Bone marrow (tissue), 2 donors: Measurements from ENCODE around the gene PM20D2.
"Not testable (repeated sequence)": the region's sequence is repeated elsewhere in the genome, so short reads cannot be mapped to it uniquely, and the experiment has no call there.

Source experiments
- DNase-seq, 2 donors: peaks; one replicate each; lab custom pipeline; 2025; lab: John Stamatoyannopoulos, UW

The PM20D2 gene, protein sequence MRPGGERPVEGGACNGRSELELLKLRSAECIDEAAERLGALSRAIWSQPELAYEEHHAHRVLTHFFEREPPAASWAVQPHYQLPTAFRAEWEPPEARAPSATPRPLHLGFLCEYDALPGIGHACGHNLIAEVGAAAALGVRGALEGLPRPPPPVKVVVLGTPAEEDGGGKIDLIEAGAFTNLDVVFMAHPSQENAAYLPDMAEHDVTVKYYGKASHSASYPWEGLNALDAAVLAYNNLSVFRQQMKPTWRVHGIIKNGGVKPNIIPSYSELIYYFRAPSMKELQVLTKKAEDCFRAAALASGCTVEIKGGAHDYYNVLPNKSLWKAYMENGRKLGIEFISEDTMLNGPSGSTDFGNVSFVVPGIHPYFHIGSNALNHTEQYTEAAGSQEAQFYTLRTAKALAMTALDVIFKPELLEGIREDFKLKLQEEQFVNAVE

GRCh38 chr6:89145956-89146717 is at the start of gene PM20D2:
Gene PM20D2, plus strand, starts transcription at chr6:89146055. Its CDS starts 90 bp downstream, at chr6:89146145.
- peak in 1 of 2 donors; percentile 63 for DNase-seq

DNA sequence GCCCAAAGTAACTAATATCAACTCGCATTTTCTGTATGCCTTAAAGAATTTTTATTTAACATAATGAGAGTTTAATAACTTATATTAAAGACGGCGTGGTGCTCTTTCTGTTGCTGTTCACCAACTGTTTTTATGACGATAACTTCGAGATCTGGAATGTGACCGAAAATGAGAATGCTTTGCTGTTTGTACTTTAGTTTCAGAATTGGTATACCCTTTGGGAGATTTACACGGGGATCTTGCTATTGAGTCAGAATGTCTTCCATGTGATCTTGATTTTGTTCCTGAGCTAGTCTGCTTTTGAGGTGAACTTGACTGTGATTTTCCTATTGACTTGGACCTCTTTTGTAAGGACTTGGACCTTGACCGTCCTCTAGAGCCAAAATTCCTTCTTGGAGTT is 47.4 kb upstream of the PM20D2 start:
- DNase-seq = no peak

- DNase-seq = no peak
These were observed 45.7 kb upstream of the PM20D2 start for GRCh38 chr6:89100114-89100513.

- no peak for DNase-seq
These were observed 35.6 kb upstream of the PM20D2 start for GRCh38 chr6:89110284-89110683.

DNA sequence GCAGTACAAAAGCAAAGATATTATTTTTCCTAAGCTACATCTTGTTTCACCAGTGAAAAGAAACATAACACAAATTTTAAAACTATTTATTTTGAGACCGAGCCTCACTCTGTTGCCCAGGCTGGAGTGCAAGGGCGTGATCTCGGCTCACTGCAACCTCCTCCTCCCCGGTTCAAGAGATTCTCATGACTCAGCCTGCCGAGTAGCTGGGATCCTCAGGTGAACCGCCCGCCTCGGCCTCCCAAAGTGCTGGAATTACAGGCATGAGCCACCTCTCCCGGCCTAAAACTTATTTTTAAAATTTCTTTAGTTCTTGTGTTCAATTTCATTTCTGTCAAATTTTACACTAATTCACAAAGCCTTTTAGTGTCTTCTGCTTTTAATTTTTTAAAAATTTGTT is 33.9 kb upstream of the PM20D2 start:
- no peak for DNase-seq

DNA sequence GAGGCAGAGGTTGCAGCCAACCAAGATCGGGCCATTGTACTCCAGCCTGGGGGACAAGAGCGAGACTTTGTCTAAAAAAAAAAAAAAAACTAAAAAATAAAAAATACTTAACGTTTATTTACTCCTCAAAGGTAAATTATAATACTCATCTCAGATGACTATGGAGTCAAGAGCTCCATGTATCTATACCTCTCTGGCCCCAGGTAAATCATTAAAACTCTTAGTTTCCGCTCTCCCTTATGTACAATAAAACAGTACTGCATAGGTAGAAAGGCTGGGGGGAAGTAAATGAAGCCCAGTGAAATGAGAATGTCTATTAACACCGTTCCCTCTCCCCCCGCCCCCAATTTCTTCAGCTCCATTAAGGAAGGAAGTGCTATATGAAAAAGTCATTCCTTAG is 29.2 kb upstream of the PM20D2 start:
- no peak for DNase-seq

DNA sequence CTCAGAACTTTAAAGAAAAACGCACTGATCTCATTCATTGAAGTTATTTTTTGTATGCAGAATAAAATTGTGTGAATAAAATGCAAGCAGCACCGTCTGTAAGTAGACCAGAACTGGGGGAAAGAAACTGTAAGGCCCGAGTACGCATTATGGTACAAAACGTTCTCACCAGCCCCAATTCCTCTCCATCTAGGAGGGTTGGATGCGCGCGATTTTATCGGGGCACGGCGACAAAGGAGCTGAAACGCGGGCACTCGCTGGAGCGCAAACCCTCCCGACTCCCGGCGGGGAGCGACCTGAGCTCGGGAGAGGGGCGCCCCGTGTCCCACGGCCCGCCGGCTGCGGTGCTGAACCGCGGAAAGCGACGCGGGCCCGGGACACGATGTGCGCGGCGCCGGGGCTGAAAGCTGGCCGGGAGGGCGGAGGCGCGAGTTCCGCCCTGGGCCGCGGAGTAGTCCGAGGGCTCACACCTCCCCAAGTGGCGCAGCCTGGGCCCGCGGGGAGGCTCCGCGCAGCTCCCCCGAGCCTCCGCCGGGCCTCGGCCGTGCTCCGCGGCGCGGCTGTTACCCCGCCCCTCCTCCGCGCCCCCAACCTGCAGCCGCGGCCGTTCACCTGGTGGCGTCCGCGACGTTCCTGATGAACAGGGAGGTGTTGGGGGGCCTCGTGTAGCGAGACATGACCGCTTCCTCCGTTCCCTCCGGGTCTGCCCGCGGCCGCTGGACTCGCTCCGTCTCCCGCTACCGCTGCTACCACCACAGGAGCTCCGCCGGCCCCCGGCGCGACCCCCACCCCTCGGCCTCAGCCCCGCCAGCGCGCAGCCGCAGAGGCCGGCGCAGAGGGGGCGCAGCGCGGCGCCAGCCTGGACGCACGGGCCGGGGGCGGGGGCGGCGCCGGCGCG is 28.4 kb upstream of the PM20D2 start, which contains the start of gene SRSF12:
Gene SRSF12, minus strand, starts transcription at position 861 of the 898 bp plus-strand sequence. Its CDS starts 184 bp downstream, at position 677.
- peak in 1 of 2 donors; percentile 34 for DNase-seq

DNA sequence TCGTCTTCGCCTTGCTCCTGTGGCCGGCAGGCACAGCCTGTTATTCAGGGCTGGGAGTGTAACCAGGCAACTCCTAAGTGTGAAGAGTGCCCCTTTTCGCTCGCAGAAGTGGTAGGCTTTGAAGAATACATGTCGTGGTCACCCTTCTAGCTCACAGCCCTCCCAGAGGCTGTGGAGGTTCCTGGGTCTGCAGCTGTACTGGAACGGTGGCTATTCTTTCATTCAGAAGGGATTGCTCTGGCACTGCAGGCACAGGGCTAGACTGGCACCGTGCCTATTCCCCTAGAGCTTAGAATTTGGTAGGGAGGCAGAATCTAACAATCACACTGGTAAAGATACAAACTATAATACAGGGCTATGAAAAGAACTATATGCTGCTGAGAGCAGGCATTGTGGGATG is 26.9 kb upstream of the PM20D2 start:
- DNase-seq = no peak

GRCh38 chr6:89120371-89120770 is 25.5 kb upstream of the PM20D2 start:
- DNase-seq = no peak

DNA sequence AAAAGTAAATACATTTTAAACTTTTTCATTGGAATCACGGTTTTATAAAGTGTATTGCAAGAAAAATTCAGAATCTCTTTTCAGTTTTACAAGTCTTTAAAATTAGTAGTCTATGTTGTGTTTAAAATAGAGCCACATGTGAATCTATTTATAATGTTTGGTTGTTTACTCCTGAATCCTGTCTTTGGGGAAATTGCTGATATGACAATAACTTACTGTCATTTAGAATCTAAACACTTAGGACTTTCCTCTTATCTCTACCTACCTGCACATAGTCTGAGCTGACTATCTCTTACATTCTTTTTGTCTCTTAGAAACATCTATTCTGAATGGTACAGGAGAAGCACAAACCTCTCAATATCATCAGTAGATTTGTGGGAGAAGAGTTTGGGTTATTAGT is 23.9 kb upstream of the PM20D2 start:
- no peak for DNase-seq

- DNase-seq = peak in 1 of 2 donors; percentile 42
These were observed 23.2 kb upstream of the PM20D2 start for GRCh38 chr6:89122625-89123024.

DNA sequence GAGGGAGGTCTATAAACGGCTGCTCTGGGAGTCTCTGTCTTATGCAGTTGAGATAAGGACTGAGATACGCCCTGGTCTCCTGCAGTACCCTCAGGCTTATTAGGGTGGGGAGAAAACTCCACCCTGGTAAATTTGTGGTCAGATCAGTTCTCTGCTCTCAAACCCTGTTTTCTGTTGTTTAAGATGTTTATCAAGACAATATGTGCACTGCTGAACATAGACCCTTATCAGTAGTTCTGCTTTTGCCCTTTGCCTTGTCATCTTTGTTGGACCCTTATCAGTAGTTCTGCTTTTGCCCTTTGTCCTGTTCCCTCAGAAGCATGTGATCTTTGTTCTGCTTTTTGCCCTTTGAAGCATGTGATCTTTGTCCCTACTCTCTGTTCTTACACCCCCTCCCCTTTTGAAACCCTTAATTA is 17.6 kb upstream of the PM20D2 start:
- DNase-seq = not testable (repeated sequence)

DNA sequence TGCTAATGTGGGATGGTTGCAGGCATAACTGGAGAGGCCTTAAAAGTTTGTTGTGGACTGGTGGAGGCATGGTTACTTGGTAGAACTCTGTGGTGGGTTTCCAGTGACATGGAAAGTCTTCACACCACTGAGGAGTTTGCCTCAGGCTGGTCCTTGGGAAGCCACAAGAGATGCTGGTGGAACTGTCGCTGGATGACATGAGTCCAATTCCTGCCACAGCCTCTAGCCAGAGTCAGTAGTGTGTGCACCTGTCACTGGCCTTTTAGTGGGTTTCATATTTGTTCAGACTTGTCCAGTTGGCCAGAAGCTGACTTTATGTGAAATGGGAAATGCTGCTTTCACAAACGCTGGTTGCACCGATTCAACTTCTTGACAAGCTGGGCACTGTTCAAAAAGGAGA is 14.3 kb upstream of the PM20D2 start:
- DNase-seq = no peak

DNA sequence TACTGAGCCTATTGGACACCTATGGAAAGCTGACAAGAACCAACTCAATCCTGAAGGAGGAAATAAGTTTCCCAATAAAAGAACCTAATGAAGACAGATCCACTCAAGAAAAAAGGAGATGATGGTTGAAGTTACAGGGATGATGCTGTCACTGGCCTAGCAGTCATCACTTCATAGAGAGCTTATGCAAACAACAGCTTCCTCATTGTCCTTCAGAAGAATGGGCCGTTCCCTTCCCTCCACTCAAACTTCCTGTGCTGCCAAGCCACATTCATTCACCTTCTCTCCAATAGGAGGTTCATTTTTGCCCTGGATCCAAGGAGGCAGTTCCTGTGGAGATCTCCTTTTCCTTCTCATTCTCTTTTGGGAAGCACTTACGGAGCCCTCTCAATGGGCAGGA is 13.8 kb upstream of the PM20D2 start:
- DNase-seq = no peak

DNA sequence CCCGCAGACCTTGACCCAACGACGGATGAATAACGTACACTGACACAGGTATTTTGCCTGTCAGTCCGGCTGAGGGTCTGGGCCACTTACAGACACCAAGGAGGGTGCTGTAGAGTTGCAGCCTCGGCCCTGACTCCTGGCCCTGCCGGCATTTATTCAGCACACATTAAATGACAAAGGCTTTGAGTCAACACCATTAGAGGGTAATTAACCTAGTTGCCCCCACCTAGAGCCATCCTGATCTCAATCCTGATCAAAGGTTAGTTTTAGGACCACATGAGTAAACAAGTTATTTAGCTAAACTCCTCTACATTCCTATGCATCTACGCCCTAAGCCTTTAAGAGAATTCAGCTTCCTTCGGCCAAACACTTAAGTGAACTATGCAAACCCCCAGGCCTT is 11.9 kb upstream of the PM20D2 start:
- DNase-seq = no peak

- no peak for DNase-seq
These were observed 11.1 kb upstream of the PM20D2 start for GRCh38 chr6:89134723-89135122.

DNA sequence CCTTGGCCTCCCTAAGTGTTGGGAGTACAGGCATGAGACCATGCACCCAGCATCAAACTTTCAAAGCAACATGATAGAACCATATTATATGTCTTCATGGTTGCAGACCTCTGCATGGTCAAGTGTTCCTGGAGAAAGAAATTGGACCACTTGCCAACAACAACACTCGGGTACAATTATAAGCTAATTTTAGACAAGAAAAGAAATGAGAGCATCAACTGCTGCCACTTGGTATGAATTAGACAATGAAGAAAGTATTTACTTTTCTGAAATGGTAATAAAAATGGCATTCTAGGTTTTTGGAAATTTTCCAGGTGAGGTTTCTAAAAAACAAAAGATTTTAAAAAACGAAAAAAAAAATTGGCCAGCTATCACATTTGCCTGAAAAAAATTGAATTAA is 7.7 kb upstream of the PM20D2 start:
- DNase-seq = no peak

- no peak for DNase-seq
These were observed 6.1 kb upstream of the PM20D2 start for GRCh38 chr6:89139509-89140346.

GRCh38 chr6:89140347-89141156 is 5.3 kb upstream of the PM20D2 start:
- DNase-seq = no peak

DNA sequence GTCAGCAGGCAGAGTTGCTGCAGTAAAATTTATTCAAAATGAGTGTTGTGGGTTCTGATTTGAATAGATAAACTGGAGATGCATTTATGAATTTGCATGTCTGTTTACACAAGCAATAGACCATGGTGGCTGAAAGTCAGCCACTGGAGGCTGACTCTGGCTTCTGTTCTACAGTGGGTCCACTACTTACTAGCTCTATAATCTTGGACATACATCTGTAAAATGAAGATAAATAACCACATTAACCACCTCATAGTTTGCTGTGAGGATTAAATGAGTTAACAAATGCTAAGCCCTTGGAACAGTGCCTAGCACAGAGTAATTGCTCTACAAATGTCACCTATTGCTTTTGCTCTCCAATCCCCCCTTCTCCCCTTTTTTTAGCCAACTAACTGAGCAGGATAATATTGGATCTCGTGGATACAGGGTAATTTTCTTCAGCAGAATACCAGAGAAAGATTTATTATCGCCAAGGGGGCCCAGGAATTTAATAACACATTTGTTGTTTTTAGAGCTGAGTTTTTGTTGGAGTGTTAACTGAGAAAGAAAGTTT is 1.4 kb upstream of the PM20D2 start:
- DNase-seq = no peak
